DOHH2 (cell line): ENCODE results near the gene MEIG1.
"Not testable (repeated sequence)": the region's sequence is repeated elsewhere in the genome, so short reads cannot be mapped to it uniquely, and the experiment has no call there.

ENCODE experiments used
- CTCF ChIP-seq: fragments of 200-600 bp; sonication (generic); IDR thresholded peaks from one replicate; pipeline ENCODE4 v1.5.1; 2014; ENCODE audit warnings: antibody characterized with exemption, mild to moderate bottlenecking, low read depth, low read length; ENCODE audit not compliant: poor library complexity, severe bottlenecking
- EZH2phosphoT487 ChIP-seq: fragments of 200-600 bp; sonication (generic); IDR thresholded peaks from 2 replicates; pipeline ENCODE4 v1.6.1; 2017; ENCODE audit warnings: borderline replicate concordance, mild to moderate bottlenecking, antibody characterized with exemption, low read length, moderate library complexity, mixed read lengths

- TF ChIP-seq CTCF = peak; percentile 50
- not testable (repeated sequence) for TF ChIP-seq EZH2phosphoT487
These were observed 32.0 kb downstream of the MEIG1 start for GRCh38 chr10:14991035-14991749.
